ENCODE data around the gene KREMEN1. TPM values are rescaled to one million over a fixed set of nuclear protein-coding genes. Genes with fewer than 3 reads are reported as not detected.
A peak's percentile ranks its signal among the peaks of the same experiment; 100 is the strongest.

Gene KREMEN1
- total RNA-seq, 1 donor from 2014 or later: not detected

GRCh38 chr22:29146091-29146560 lies 73.3 kb downstream of the KREMEN1 start:
- H3K27ac Mint-ChIP-seq: no peak overlapping the region

GRCh38 chr22:29146771-29147170 lies 73.9 kb downstream of the KREMEN1 start:
- Mint-ChIP-seq H3K27me3 (peaks cover 2% of the 10 kb centered on the region), H3K9me3 (no peaks in the 10 kb centered on the region), H3K4me1 (no peaks in the 10 kb centered on the region), H3K36me3 (ENCODE audit: low read depth) (no peaks in the 10 kb centered on the region), H3K4me3 (no peak overlapping the region), H3K27ac (no peak overlapping the region)
- intact Hi-C loops (cut with micrococcal nuclease): no loop called here
- no peak for DNase-seq

More at GRCh38 chr22:29146091-29146560, 73.3 kb downstream of the KREMEN1 start:
- intact Hi-C loops (cut with micrococcal nuclease): no loop called here
- DNase-seq: no peak
- H3K4me1 Mint-ChIP-seq: no peaks in the 10 kb centered on the region
- no peaks in the 10 kb centered on the region for H3K9me3 Mint-ChIP-seq
- peaks cover 2% of the 10 kb centered on the region for H3K27me3 Mint-ChIP-seq
- no peak overlapping the region for H3K4me3 Mint-ChIP-seq
- H3K36me3 Mint-ChIP-seq (ENCODE audit: low read depth): no peaks in the 10 kb centered on the region

GRCh38 chr22:29147331-29147899 lies 74.6 kb downstream of the KREMEN1 start:
- no peaks in the 10 kb centered on the region for H3K9me3 Mint-ChIP-seq
- no peak overlapping the region for H3K4me3 Mint-ChIP-seq
- intact Hi-C loops (cut with micrococcal nuclease): no loop called here
- no peak for DNase-seq
- no peaks in the 10 kb centered on the region for H3K36me3 Mint-ChIP-seq (ENCODE audit: low read depth)
- H3K27ac Mint-ChIP-seq: no peak overlapping the region
- peaks cover 3% of the 10 kb centered on the region for H3K27me3 Mint-ChIP-seq
- H3K4me1 Mint-ChIP-seq: no peaks in the 10 kb centered on the region

- no peaks in the 10 kb centered on the region for H3K36me3 Mint-ChIP-seq (ENCODE audit: low read depth)
- intact Hi-C loops (cut with micrococcal nuclease): no loop called here
- H3K4me1 Mint-ChIP-seq: peaks cover 3% of the 10 kb centered on the region
- no peak overlapping the region for H3K4me3 Mint-ChIP-seq
- H3K9me3 Mint-ChIP-seq: no peaks in the 10 kb centered on the region
- peaks cover 7% of the 10 kb centered on the region for H3K27me3 Mint-ChIP-seq
- H3K27ac Mint-ChIP-seq: no peak overlapping the region
- no peak for DNase-seq
These were observed 75.2 kb downstream of the KREMEN1 start for GRCh38 chr22:29148036-29148435.

- Mint-ChIP-seq H3K36me3 (ENCODE audit: low read depth) (no peaks in the 10 kb centered on the region), H3K4me1 (peaks cover 4% of the 10 kb centered on the region), H3K27me3 (peaks cover 13% of the 10 kb centered on the region), H3K4me3 (no peak overlapping the region), H3K27ac (no peak overlapping the region), H3K9me3 (no peaks in the 10 kb centered on the region)
- no peak for DNase-seq
- intact Hi-C loops (cut with micrococcal nuclease): no loop called here
These were observed 76.0 kb downstream of the KREMEN1 start for GRCh38 chr22:29148826-29149225.

- intact Hi-C loops (cut with micrococcal nuclease): no loop called here
- H3K4me3 Mint-ChIP-seq: no peak overlapping the region
- H3K27me3 Mint-ChIP-seq: peaks cover 20% of the 10 kb centered on the region
- DNase-seq: no peak
- H3K4me1 Mint-ChIP-seq: peaks cover 10% of the 10 kb centered on the region
- no peaks in the 10 kb centered on the region for H3K36me3 Mint-ChIP-seq (ENCODE audit: low read depth)
- H3K27ac Mint-ChIP-seq: no peak overlapping the region
- no peaks in the 10 kb centered on the region for H3K9me3 Mint-ChIP-seq
These were observed 77.2 kb downstream of the KREMEN1 start for GRCh38 chr22:29149841-29150555.

- DNase-seq: no peak
- Mint-ChIP-seq H3K9me3 (no peaks in the 10 kb centered on the region), H3K4me1 (peaks cover 10% of the 10 kb centered on the region), H3K27me3 (peaks cover 20% of the 10 kb centered on the region), H3K36me3 (ENCODE audit: low read depth) (no peaks in the 10 kb centered on the region), H3K4me3 (no peak overlapping the region), H3K27ac (no peak overlapping the region)
- intact Hi-C loops (cut with micrococcal nuclease): no loop called here
These were observed 77.9 kb downstream of the KREMEN1 start for GRCh38 chr22:29150701-29151100.

GRCh38 chr22:29151316-29151715 lies 78.5 kb downstream of the KREMEN1 start:
- Mint-ChIP-seq H3K27ac (no peak overlapping the region), H3K9me3 (no peaks in the 10 kb centered on the region), H3K4me1 (peaks cover 10% of the 10 kb centered on the region), H3K36me3 (ENCODE audit: low read depth) (no peaks in the 10 kb centered on the region), H3K4me3 (no peak overlapping the region), H3K27me3 (peaks cover 23% of the 10 kb centered on the region)
- intact Hi-C loops (cut with micrococcal nuclease): no loop called here
- DNase-seq: no peak

- DNase-seq: no peak
- peaks cover 25% of the 10 kb centered on the region for H3K27me3 Mint-ChIP-seq
- H3K4me3 Mint-ChIP-seq: no peak overlapping the region
- no peak overlapping the region for H3K27ac Mint-ChIP-seq
- no peaks in the 10 kb centered on the region for H3K9me3 Mint-ChIP-seq
- intact Hi-C loops (cut with micrococcal nuclease): no loop called here
- no peaks in the 10 kb centered on the region for H3K36me3 Mint-ChIP-seq (ENCODE audit: low read depth)
- peaks cover 10% of the 10 kb centered on the region for H3K4me1 Mint-ChIP-seq
These were observed 79.5 kb downstream of the KREMEN1 start for GRCh38 chr22:29152045-29152953.

GRCh38 chr22:29152954-29153719 lies 80.3 kb downstream of the KREMEN1 start:
- Mint-ChIP-seq H3K4me3 (no peak overlapping the region), H3K36me3 (ENCODE audit: low read depth) (no peaks in the 10 kb centered on the region), H3K9me3 (no peaks in the 10 kb centered on the region), H3K27ac (no peak overlapping the region), H3K27me3 (peaks cover 27% of the 10 kb centered on the region), H3K4me1 (peaks cover 10% of the 10 kb centered on the region)
- DNase-seq: no peak
- intact Hi-C loops (cut with micrococcal nuclease): no loop called here

- no peak overlapping the region for H3K4me3 Mint-ChIP-seq
- no peaks in the 10 kb centered on the region for H3K36me3 Mint-ChIP-seq (ENCODE audit: low read depth)
- H3K27ac Mint-ChIP-seq: no peak overlapping the region
- no peaks in the 10 kb centered on the region for H3K9me3 Mint-ChIP-seq
- peaks cover 10% of the 10 kb centered on the region for H3K4me1 Mint-ChIP-seq
- intact Hi-C loops (cut with micrococcal nuclease): loop anchor here (2.0 kb wide), 1 partner anchor 90 kb away; no protein-coding TSS in a partner anchor
- peaks cover 28% of the 10 kb centered on the region for H3K27me3 Mint-ChIP-seq
- peak; percentile 93 for DNase-seq
These were observed 81.7 kb downstream of the KREMEN1 start for GRCh38 chr22:29154364-29155048.

- Mint-ChIP-seq H3K4me1 (peaks cover 10% of the 10 kb centered on the region), H3K27ac (no peak overlapping the region), H3K27me3 (peaks cover 37% of the 10 kb centered on the region), H3K4me3 (no peak overlapping the region), H3K36me3 (ENCODE audit: low read depth) (no peaks in the 10 kb centered on the region), H3K9me3 (no peaks in the 10 kb centered on the region)
- DNase-seq: no peak
- intact Hi-C loops (cut with micrococcal nuclease): loop anchor here (2.0 kb wide), 1 partner anchor 89 kb away; no protein-coding TSS in a partner anchor
These were observed 83.1 kb downstream of the KREMEN1 start for GRCh38 chr22:29155966-29156365.

- DNase-seq: no peak
- Mint-ChIP-seq H3K4me3 (no peak overlapping the region), H3K4me1 (peaks cover 10% of the 10 kb centered on the region), H3K27me3 (peaks cover 38% of the 10 kb centered on the region), H3K36me3 (ENCODE audit: low read depth) (no peaks in the 10 kb centered on the region), H3K27ac (no peak overlapping the region), H3K9me3 (no peaks in the 10 kb centered on the region)
- intact Hi-C loops (cut with micrococcal nuclease): no loop called here
These were observed 83.7 kb downstream of the KREMEN1 start for GRCh38 chr22:29156507-29156906.

Data from activated CD4-positive, alpha-beta T cell treated with anti-CD3 and anti-CD28 coated beads, Interleukin-2, amount 10 ng/mL, durations not matched to agents 24 days and 14 days (primary cell).